Endothelial cell of umbilical vein (primary cell): ENCODE data around the gene MARF1. TPM values are rescaled to one million over a fixed set of nuclear protein-coding genes. Genes with fewer than 3 reads are reported as not detected.

Experiments used
- BruUV-seq: library from RNA; stranded (reverse); fragments of 400-500 nt; replicated peaks from 2 replicates; lab custom pipeline; 2021; lab: Mats Ljungman, UMichigan
- CTCF ChIA-PET: fragments of 300-600, 350-600 bp; sonication (Branson Sonifier 250); formaldehyde crosslinking; loops from one replicate; lab custom pipeline; 2021; ENCODE audit warnings: antibody characterized with exemption, inconsistent platforms; lab: Charles Lee
- POLR2A ChIA-PET: fragments of 300-600, 350-600 bp; sonication (Branson Sonifier 250); formaldehyde crosslinking; loops from one replicate; lab custom pipeline; 2021; ENCODE audit warnings: antibody characterized with exemption, inconsistent platforms; lab: Charles Lee
- DNase-seq: peaks from one replicate; pipeline ENCODE4 v3.0.0-alpha.2; 2011; ENCODE audit warnings: low read depth, low spot score
- FAIRE-seq: peaks from 2 replicates; lab custom pipeline; 2011; peaks lifted over from hg19 to GRCh38; lab: Jason Lieb, UNC
- H2AFZ ChIP-seq: 2 replicates; pipeline ENCODE4 v1.6.0; 2012; ENCODE audit warnings: low read depth, low read length, control low read depth, inconsistent platforms
- H3K27ac ChIP-seq: 2 replicates; pipeline ENCODE4 v1.5.1; 2011; ENCODE audit warnings: low read depth, mild to moderate bottlenecking, control low read depth, low read length, moderate library complexity; ENCODE audit not compliant: insufficient read depth
- H3K27me3 ChIP-seq, 2 experiments: 2 replicates each; pipeline versions ENCODE4 v1.6.0 to v1.6.1; 2011; ENCODE audit warnings: low read length in 2 of 2, mixed read lengths in 1 of 2; ENCODE audit not compliant: control insufficient read depth in 2 of 2, insufficient read depth in 2 of 2
- H3K36me3 ChIP-seq, 2 experiments: 2 replicates in 1 of 2; 3 replicates in 1 of 2; pipeline ENCODE4 v1.5.1; 2011; ENCODE audit warnings: low read length in 2 of 2, mild to moderate bottlenecking in 1 of 2, moderate library complexity in 1 of 2; ENCODE audit not compliant: control insufficient read depth in 2 of 2, insufficient read depth in 2 of 2; ENCODE audit errors: extremely low read depth in 1 of 2
- H3K4me1 ChIP-seq: 3 replicates; pipeline ENCODE4 v1.5.1; 2011; ENCODE audit warnings: mild to moderate bottlenecking, low read length; ENCODE audit not compliant: control insufficient read depth, insufficient read depth; ENCODE audit errors: extremely low read depth
- H3K4me2 ChIP-seq: 2 replicates; pipeline ENCODE4 v1.6.1; 2011; ENCODE audit warnings: low read length, control low read depth, mixed read lengths; ENCODE audit not compliant: insufficient read depth
- H3K4me3 ChIP-seq, 3 experiments: fragments of 200-600 bp in 1 of 3; sonication (generic), shearing (Covaris generic) in 1 of 3; replicated peaks in 1 of 3; 2 replicates each; pipeline ENCODE4 v1.5.1; 2011 to 2016; ENCODE audit warnings: control low read depth in 3 of 3, low read length in 3 of 3, mild to moderate bottlenecking in 2 of 3, inconsistent platforms in 1 of 3, low read depth in 1 of 3, moderate library complexity in 1 of 3; ENCODE audit not compliant: insufficient read depth in 1 of 3
- H3K79me2 ChIP-seq: 2 replicates; pipeline ENCODE4 v1.6.0; 2012; ENCODE audit warnings: low read length, inconsistent platforms; ENCODE audit not compliant: control insufficient read depth, insufficient read depth
- H3K9ac ChIP-seq: replicated peaks from 2 replicates; pipeline ENCODE3; 2011; ENCODE audit warnings: low read length, control low read depth; ENCODE audit not compliant: insufficient read depth; ENCODE audit errors: extremely low read depth
- H3K9me1 ChIP-seq: replicated peaks from 3 replicates; pipeline ENCODE4 v1.6.0; 2011; ENCODE audit warnings: mild to moderate bottlenecking, low read length; ENCODE audit not compliant: control insufficient read depth, insufficient read depth; ENCODE audit errors: extremely low read depth
- H3K9me3 ChIP-seq: replicated peaks from 2 replicates; pipeline ENCODE4 v1.5.1; 2012; ENCODE audit warnings: low read length, inconsistent platforms; ENCODE audit not compliant: control insufficient read depth, insufficient read depth
- H4K20me1 ChIP-seq: replicated peaks from 2 replicates; pipeline ENCODE3; 2011; ENCODE audit warnings: mild to moderate bottlenecking, low read length; ENCODE audit not compliant: control insufficient read depth, insufficient read depth; ENCODE audit errors: extremely low read depth
- CTCF ChIP-seq, 2 donors: IDR thresholded peaks; 1 replicate in 1 of 2; 2 replicates in 1 of 2; pipeline ENCODE4 v1.5.1; 2011; ENCODE audit warnings: low read length in 2 of 2, mild to moderate bottlenecking in 2 of 2, moderate library complexity in 2 of 2, control low read depth in 1 of 2, inconsistent platforms in 1 of 2, low read depth in 1 of 2; ENCODE audit not compliant: insufficient read depth in 1 of 2; ENCODE audit errors: extremely low read depth in 1 of 2
- EZH2 ChIP-seq: IDR thresholded peaks from 2 replicates; pipeline ENCODE4 v1.6.1; 2012; ENCODE audit warnings: borderline replicate concordance, low read depth, mild to moderate bottlenecking, moderate library complexity, low read length, inconsistent platforms; ENCODE audit not compliant: severe bottlenecking
- FOS ChIP-seq: IDR thresholded peaks from 2 replicates; pipeline ENCODE4 v1.6.1; 2011; ENCODE audit warnings: mild to moderate bottlenecking, low read length, moderate library complexity, borderline replicate concordance; ENCODE audit not compliant: insufficient read depth
- GATA2 ChIP-seq: IDR thresholded peaks from 2 replicates; pipeline ENCODE4 v1.7.0; 2011; ENCODE audit warnings: low read depth, mild to moderate bottlenecking, moderate library complexity, mixed read lengths, low read length; ENCODE audit not compliant: insufficient read length, insufficient read depth
- JUN ChIP-seq: IDR thresholded peaks from 2 replicates; pipeline ENCODE4 v1.6.1; 2011; ENCODE audit warnings: borderline replicate concordance, low read depth; ENCODE audit not compliant: insufficient read length, insufficient read depth
- MAX ChIP-seq: IDR thresholded peaks from 2 replicates; pipeline ENCODE4 v1.6.1; 2011; ENCODE audit not compliant: insufficient read depth, insufficient read length
- MYC ChIP-seq: IDR thresholded peaks from one replicate; pipeline ENCODE4 v1.6.1; 2011; ENCODE audit warnings: mild to moderate bottlenecking, low read depth, low read length
- POLR2A ChIP-seq: IDR thresholded peaks from 2 replicates; pipeline ENCODE4 v1.6.1; 2012; ENCODE audit warnings: low read depth, mild to moderate bottlenecking, control low read depth, low read length
- POLR2AphosphoS5 ChIP-seq: IDR thresholded peaks from 2 replicates; pipeline ENCODE4 v1.6.1; 2012; ENCODE audit warnings: low read depth, mild to moderate bottlenecking, control low read depth, low read length, moderate library complexity; ENCODE audit not compliant: insufficient read depth
- dilution Hi-C: fragments of 300-500 bp; cut with MboI; formaldehyde crosslinking; loops from one replicate; pipeline ENCODE4 v1.15.0; 2019; ENCODE audit warnings: low sequenced_read_pairs; ENCODE audit not compliant: extremely low pct_ligation_motif_present
- intact Hi-C: fragments of 100-400 bp; cut with micrococcal nuclease; formaldehyde crosslinking; loops from one replicate; pipeline ENCODE4 v1.10.0; 2022
- polyA plus RNA-seq, 4 experiments: library from polyadenylated mRNA; depleted of rRNA in 3 of 4; stranded (reverse) in 3 of 4; unstranded in 1 of 4; fragments of >200 nt; gene quantifications; 2 replicates each; pipeline versions ENCODE4 v1.2.1 to v1.2.3, GENCODE V29; 2011 to 2012; ENCODE audit warnings: missing spikeins in 1 of 4
- total RNA-seq: library from RNA; stranded (reverse); gene quantifications from 2 replicates; pipeline ENCODE4 v1.2.3, GENCODE V29; 2021

The MARF1 gene
- total and polyA plus RNA-seq, 2 donors (not counting 3 experiments of a cell fraction or from before 2014, with no cell fraction given), result 14.6 to 58.5 TPM

GRCh38 chr16:15602285-15603044, 40.5 kb downstream of the MARF1 start:
- Histone ChIP-seq H4K20me1 (no peaks in the 10 kb centered on the region), H3K4me1 (no peaks in the 10 kb centered on the region), H3K9me3 (no peaks in the 10 kb centered on the region), H3K4me3 (no peak overlapping the region), H3K27me3 (no peaks in the 10 kb centered on the region), H3K79me2 (no peaks in the 10 kb centered on the region), H2AFZ (no peak overlapping the region), H3K36me3 (peaks cover 9 to 53% of the 10 kb centered on the region in 2 experiments), H3K9me1 (no peaks in the 10 kb centered on the region), H3K4me2 (no peak overlapping the region), H3K27ac (no peak overlapping the region), H3K9ac (no peak overlapping the region)
- BruUV-seq, result no TSS peak
- no peak for FAIRE-seq
- POLR2A ChIA-PET, result interaction anchor here (0.6 kb wide), 1 partner anchor 303 kb away, joined by 3 read pairs; no protein-coding TSS in a partner anchor
- no peak for DNase-seq
- no peak for TF ChIP-seq FOS
- no peak for TF ChIP-seq MAX
- no peak for TF ChIP-seq POLR2A
- no peak for TF ChIP-seq CTCF (IDR thresholded peaks at IDR 0.05; ENCODE audit: extremely low read depth in 1 of 2, insufficient read depth in 1 of 2, low read depth in 1 of 2, low read length in 2 of 2)
- no peak for TF ChIP-seq EZH2
- TF ChIP-seq MYC, result no peak
- TF ChIP-seq GATA2, result no peak
- no peak for TF ChIP-seq POLR2AphosphoS5
- TF ChIP-seq JUN, result no peak
- intact Hi-C loops, result no loop called here
- CTCF ChIA-PET, result interaction anchor here (3.7 kb wide), 1 partner anchor 175 kb away, joined by 11 read pairs; no protein-coding TSS in a partner anchor
- dilution Hi-C loops, result no loop called here
